Astrocyte of the cerebellum (primary cell): ENCODE data around the gene KIAA0040.
A peak's percentile ranks its signal among the peaks of the same experiment; 100 is the strongest.

Experiments used
- DNase-seq: peaks from one replicate; pipeline ENCODE4 v3.0.0-alpha.2; 2011; ENCODE audit warnings: low read depth
- H3K4me3 ChIP-seq: 2 replicates; pipeline ENCODE4 v1.5.1; 2011; ENCODE audit warnings: mild to moderate bottlenecking, low read depth, low read length, moderate library complexity
- in situ Hi-C: cut with HindIII; loops from 2 replicates; pipeline ENCODE4 v1.10.0; 2017; ENCODE audit warnings: low sequenced_read_pairs
- TF ChIP-seq, protein P1 (sequence below): IDR thresholded peaks from 2 replicates; pipeline ENCODE4 v1.5.1; 2012; ENCODE audit warnings: low read length, low read depth, moderate library complexity, mild to moderate bottlenecking; ENCODE audit errors: missing control alignments

KIAA0040 gene

DNA sequence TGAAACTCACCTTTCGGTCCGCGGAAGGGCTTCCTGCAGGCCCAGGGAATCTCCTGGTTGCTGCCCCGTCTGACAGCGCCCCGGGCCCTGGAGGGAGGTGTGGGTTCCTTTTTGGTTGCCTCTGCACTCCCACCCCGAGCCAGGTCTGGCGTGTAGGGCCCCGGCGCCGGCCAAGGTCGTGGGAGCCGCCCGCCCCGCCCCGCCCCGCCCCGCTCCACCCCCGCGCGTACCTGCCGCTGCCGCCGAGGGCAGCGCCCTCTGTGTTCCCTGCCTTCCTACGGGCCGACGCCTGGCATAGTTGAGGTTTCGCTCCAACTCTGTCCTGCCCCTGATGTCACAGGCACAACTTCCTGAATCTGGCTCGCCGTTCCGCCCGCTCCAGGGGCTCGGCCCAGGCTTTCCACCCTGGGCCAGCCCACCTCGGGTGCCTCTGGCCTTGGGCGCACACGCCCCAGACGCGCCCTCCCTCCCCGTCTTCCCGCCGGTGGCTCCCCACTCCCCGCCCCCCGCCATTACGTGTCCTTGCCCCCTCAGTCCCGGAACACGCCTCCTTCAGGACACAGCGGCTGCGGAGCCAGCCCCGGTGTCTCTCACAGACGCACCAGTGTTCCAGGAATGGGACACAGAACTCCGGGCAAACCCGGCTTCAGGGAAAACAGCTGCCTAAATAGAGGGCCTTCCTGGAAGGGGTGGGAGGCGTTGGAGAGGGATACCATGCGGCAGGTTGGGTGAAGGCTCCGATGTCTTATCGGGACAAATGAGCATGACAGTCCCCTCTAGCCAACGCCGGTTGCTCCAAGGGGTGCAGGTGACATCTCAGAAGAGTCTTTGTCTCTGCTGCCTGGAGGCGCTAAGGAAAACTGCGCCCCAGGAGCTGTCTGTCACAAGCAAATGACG, at the start of gene KIAA0040:
TSS of gene KIAA0040 (minus strand) at position 147 of the 897 bp plus-strand sequence. CDS start 31,763 bp downstream, outside the sequence.
- in situ Hi-C loops, result no loop called here
- DNase-seq, result no peak
- TF ChIP-seq, protein P1, sequence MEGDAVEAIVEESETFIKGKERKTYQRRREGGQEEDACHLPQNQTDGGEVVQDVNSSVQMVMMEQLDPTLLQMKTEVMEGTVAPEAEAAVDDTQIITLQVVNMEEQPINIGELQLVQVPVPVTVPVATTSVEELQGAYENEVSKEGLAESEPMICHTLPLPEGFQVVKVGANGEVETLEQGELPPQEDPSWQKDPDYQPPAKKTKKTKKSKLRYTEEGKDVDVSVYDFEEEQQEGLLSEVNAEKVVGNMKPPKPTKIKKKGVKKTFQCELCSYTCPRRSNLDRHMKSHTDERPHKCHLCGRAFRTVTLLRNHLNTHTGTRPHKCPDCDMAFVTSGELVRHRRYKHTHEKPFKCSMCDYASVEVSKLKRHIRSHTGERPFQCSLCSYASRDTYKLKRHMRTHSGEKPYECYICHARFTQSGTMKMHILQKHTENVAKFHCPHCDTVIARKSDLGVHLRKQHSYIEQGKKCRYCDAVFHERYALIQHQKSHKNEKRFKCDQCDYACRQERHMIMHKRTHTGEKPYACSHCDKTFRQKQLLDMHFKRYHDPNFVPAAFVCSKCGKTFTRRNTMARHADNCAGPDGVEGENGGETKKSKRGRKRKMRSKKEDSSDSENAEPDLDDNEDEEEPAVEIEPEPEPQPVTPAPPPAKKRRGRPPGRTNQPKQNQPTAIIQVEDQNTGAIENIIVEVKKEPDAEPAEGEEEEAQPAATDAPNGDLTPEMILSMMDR, result no peak
- H3K4me3 ChIP-seq, result peak within 1 kb of the TSS; percentile 43

DNA sequence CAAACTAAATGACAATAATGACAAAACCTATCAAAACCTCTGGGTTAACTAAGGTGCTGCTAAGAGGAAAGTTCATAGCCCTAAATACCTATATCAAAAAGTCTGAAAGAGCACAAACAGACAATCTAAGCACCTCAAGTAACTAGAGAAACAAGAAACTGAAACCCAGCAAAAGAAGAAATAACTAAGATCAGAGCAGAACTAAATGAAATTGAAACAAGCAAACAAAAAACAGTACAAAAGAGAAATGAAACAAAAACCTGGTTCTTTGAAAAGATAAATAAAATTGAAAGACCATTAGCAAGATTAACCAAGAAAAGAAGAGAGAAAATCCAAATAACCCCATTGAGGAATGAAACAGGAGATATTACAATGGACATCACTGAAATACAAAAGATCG, 44.8 kb upstream of the KIAA0040 start:
- TF ChIP-seq, protein P1, result no peak
- no peak overlapping the region for H3K4me3 ChIP-seq
- in situ Hi-C loops, result no loop called here
- DNase-seq, result no peak

DNA sequence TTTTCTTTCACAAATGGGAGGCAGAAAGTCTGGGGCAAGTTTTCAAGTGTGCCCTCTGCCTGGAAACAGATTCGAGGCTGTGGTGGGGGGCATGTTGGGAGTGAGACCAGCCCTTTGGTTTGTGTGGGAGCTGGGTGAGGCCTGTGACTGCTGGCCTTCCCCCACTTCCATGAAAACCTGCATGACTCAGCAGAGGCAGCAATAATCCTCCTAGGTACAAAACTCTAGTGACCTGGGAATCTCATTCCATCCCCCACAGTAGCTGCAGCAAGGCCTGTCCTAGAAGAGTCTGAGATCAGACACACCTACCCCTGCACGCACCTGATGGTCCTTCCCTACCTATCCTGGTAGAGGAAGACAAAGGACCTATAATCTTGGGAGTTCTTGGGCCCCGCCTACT, 42.1 kb upstream of the KIAA0040 start:
- in situ Hi-C loops, result no loop called here
- no peak overlapping the region for H3K4me3 ChIP-seq
- no peak for DNase-seq
- TF ChIP-seq, protein P1, result no peak

- H3K4me3 ChIP-seq, result no peak overlapping the region
- in situ Hi-C loops, result no loop called here
- TF ChIP-seq, protein P1, result no peak
- DNase-seq, result no peak
Measured at GRCh38 chr1:175232335-175232734, 39.8 kb upstream of the KIAA0040 start.

GRCh38 chr1:175225805-175226129, 33.2 kb upstream of the KIAA0040 start:
- DNase-seq, result no peak
- in situ Hi-C loops, result no loop called here

GRCh38 chr1:175222296-175222938, 29.8 kb upstream of the KIAA0040 start:
- TF ChIP-seq, protein P1, result no peak
- in situ Hi-C loops, result no loop called here
- no peak for DNase-seq
- no peak overlapping the region for H3K4me3 ChIP-seq

More at GRCh38 chr1:175225805-175226129, 33.2 kb upstream of the KIAA0040 start:
- no peak overlapping the region for H3K4me3 ChIP-seq
- TF ChIP-seq, protein P1, result no peak
